C4-2B (cell line): Measurements from ENCODE around the gene PTPRD.
"Not testable (repeated sequence)": the region's sequence is repeated elsewhere in the genome, so short reads cannot be mapped to it uniquely, and the experiment has no call there.

Experiments
- H3K27ac ChIP-seq: fragments of 450-650 bp; 2 replicates; pipeline ENCODE4 v1.5.1; 2017
- CTCF ChIP-seq: fragments of 450-650 bp; conservative IDR thresholded peaks from 2 replicates; pipeline ENCODE4 v1.5.1; 2017; ENCODE audit warnings: mild to moderate bottlenecking
- ZFX ChIP-seq: fragments of 450-650 bp; IDR thresholded peaks from 2 replicates; pipeline ENCODE4 v1.6.1; 2017

PTPRD gene

GRCh38 chr9:9951556-9952160 is 661.1 kb downstream of the PTPRD start:
- no peak for TF ChIP-seq ZFX
- no peak for TF ChIP-seq CTCF
- no peak overlapping the region for H3K27ac ChIP-seq

- H3K27ac ChIP-seq: no peak overlapping the region
- TF ChIP-seq ZFX: no peak
- no peak for TF ChIP-seq CTCF
Observed at GRCh38 chr9:9950813-9951212, 662.0 kb downstream of the PTPRD start.

GRCh38 chr9:9949978-9950377 is 662.8 kb downstream of the PTPRD start:
- H3K27ac ChIP-seq: no peak overlapping the region
- TF ChIP-seq ZFX: no peak
- TF ChIP-seq CTCF: no peak

GRCh38 chr9:9949368-9949767 is 663.4 kb downstream of the PTPRD start:
- H3K27ac ChIP-seq: no peak overlapping the region
- TF ChIP-seq ZFX (no peak), CTCF (no peak)

- no peak for TF ChIP-seq CTCF
- no peak for TF ChIP-seq ZFX
- H3K27ac ChIP-seq: no peak overlapping the region
Observed at GRCh38 chr9:9945966-9946365, 666.8 kb downstream of the PTPRD start.

GRCh38 chr9:9942764-9943424 is 669.9 kb downstream of the PTPRD start:
- no peak overlapping the region for H3K27ac ChIP-seq

GRCh38 chr9:9938432-9938831 is 674.4 kb downstream of the PTPRD start:
- H3K27ac ChIP-seq: no peak overlapping the region
- TF ChIP-seq CTCF (no peak), ZFX (no peak)

More at GRCh38 chr9:9942764-9943424, 669.9 kb downstream of the PTPRD start:
- TF ChIP-seq CTCF (peak; percentile 95), ZFX (no peak)

- H3K27ac ChIP-seq: not testable (repeated sequence)
Observed at GRCh38 chr9:9931464-9931863, 681.3 kb downstream of the PTPRD start.
